Stomach (tissue), 9 donors: ENCODE results near the gene MXD4. TPM values are rescaled to one million over a fixed set of nuclear protein-coding genes. Genes with fewer than 3 reads are reported as not detected.

ENCODE experiments used
- DNase-seq, 2 donors: peaks; one replicate each; pipeline versions ENCODE4 v3.0.0 to v3.0.0-alpha.2; 2013 to 2019
- H3K27ac ChIP-seq, 5 donors: fragments of 200-600 bp in 4 of 5; sonication (generic) in 4 of 5; one replicate each; pipeline ENCODE4 v1.5.1; 2013 to 2019; ENCODE audit warnings: mild to moderate bottlenecking in 1 of 5, moderate library complexity in 1 of 5
- H3K27me3 ChIP-seq, 3 donors: fragments of 200-600 bp; sonication (generic); one replicate each; pipeline ENCODE4 v1.5.1; 2017 to 2019; ENCODE audit warnings: mixed run types in 1 of 3
- H3K36me3 ChIP-seq, 4 donors: fragments of 200-600 bp; sonication (generic); 1 replicate in 3 of 4; 2 replicates in 1 of 4; pipeline ENCODE4 v1.5.1; 2016 to 2019
- H3K4me1 ChIP-seq, 4 donors: fragments of 200-600 bp; sonication (generic); one replicate each; pipeline ENCODE4 v1.5.1; 2016 to 2019
- H3K4me3 ChIP-seq, 4 donors: fragments of 200-600 bp; sonication (generic) in 3 of 4; one replicate each; pipeline ENCODE4 v1.5.1; 2016 to 2019; ENCODE audit warnings: mild to moderate bottlenecking in 1 of 4
- H3K9me3 ChIP-seq, 4 donors: fragments of 200-600 bp; sonication (generic); one replicate each; pipeline ENCODE4 v1.5.1; 2016 to 2019
- EP300 ChIP-seq: sonication (generic); formaldehyde crosslinking; IDR thresholded peaks from one replicate; pipeline ENCODE4 v1.6.1; 2017; ENCODE audit warnings: antibody characterized with exemption
- POLR2A ChIP-seq, 4 donors: fragments of 450-650 bp; IDR thresholded peaks; one replicate each; pipeline ENCODE4 v1.6.1; 2016; ENCODE audit warnings: antibody characterized with exemption in 4 of 4, control low read depth in 2 of 4, mild to moderate bottlenecking in 1 of 4, moderate library complexity in 1 of 4
- POLR2AphosphoS5 ChIP-seq, 3 donors: sonication (generic); formaldehyde crosslinking; IDR thresholded peaks; one replicate each; pipeline ENCODE4 v1.6.1; 2016; ENCODE audit warnings: antibody characterized with exemption in 3 of 3
- WGBS, 5 donors: extraction: QIAGEN DNeasy Blood & Tissue Kit in 3 of 5; methylation state at CpG; one replicate each; pipeline versions ENCODE4 v1.1.5 to v1.1.7; 2013 to 2018; 5-methylcytosine and 5-hydroxymethylcytosine counted together
- intact Hi-C: fragments of 100-400 bp; cut with DNase I; formaldehyde crosslinking; loops from one replicate; pipeline ENCODE4 v1.15.1; 2023; ENCODE audit warnings: low total_unique reads
- polyA plus RNA-seq, 3 donors: library from polyadenylated mRNA; stranded (reverse); fragments of 200-250 nt; gene quantifications; one replicate each; pipeline ENCODE4 v1.2.3, GENCODE V29; 2013
- total RNA-seq, 5 donors: library from RNA; depleted of rRNA; stranded (reverse); fragments of >200 nt; gene quantifications; one replicate each; pipeline versions ENCODE4 v1.1.0 to v1.2.3, GENCODE V29; 2014 to 2016
- TF ChIP-seq, protein P1 (sequence below), 7 experiments: fragments of 450-650 bp in 4 of 7; fragments of 200-600 bp in 3 of 7; sonication (generic) in 3 of 7; IDR thresholded peaks; one replicate each; pipeline ENCODE4 v1.5.1; 2016 to 2019; ENCODE audit warnings: antibody characterized with exemption in 7 of 7, control low read depth in 2 of 7, mild to moderate bottlenecking in 1 of 7
- donor health status: healthy with polysubstance abuse.
- donor health status: Bipolar disorder and iron deficiency.
- donor health status: healthy.

Gene MXD4
- total and polyA plus RNA-seq, 8 donors = 19.1 to 114 (median 46.8) TPM

DNA sequence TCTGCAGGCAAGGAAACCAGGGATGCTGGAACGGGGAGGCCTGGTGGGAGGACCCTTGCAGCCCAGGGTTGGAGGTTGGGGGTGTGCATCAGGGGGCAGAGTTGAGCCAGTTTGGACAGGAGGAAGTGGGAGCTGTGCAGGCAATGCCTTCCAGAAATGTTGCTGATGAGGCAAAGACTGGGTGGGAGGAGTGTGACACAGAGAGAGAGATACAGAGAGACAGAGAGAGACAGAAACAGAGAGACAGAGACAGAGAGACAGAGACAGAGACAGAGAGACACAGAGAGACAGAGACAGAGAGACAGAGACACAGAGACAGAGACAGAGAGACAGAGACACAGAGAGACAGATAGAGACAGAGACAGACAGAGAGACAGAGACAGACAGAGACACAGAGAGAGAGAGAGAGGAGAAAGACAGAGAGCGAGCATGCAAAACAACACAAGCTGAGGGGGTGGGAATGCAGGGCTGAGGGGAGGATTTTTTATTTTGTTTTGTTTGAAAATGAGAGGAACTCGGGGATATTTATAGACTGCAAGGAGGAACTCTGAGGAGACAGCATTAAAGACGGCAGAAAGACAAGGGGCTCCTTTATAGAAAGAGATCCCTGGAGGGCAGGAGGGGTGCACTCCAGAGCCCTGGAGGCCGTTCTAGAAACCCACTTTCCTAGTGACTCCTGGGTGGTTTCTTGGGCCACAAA lies 18.1 kb downstream of the MXD4 start:
- Histone ChIP-seq H3K36me3 (peaks cover 8 to 23% (median 20%) of the 10 kb centered on the region in 4 donors), H3K4me3 (no peak overlapping the region), H3K9me3 (no peaks in the 10 kb centered on the region), H3K27ac (peak overlapping the region in 3 of 5 donors; percentile 54 to 88 (median 86)), H3K4me1 (peaks cover 14 to 70% (median 41%) of the 10 kb centered on the region in 4 donors), H3K27me3 (no peaks in the 10 kb centered on the region)
- DNase-seq = peak; percentile 31 to 72
- intact Hi-C loops = loop anchor here (10.0 kb wide), 1 partner anchor 171 kb away; the partner anchor contains the start of genes CFAP99 and ZFYVE28
- TF ChIP-seq POLR2A (IDR thresholded peaks at IDR 0.05) = no peak
- TF ChIP-seq, protein P1, sequence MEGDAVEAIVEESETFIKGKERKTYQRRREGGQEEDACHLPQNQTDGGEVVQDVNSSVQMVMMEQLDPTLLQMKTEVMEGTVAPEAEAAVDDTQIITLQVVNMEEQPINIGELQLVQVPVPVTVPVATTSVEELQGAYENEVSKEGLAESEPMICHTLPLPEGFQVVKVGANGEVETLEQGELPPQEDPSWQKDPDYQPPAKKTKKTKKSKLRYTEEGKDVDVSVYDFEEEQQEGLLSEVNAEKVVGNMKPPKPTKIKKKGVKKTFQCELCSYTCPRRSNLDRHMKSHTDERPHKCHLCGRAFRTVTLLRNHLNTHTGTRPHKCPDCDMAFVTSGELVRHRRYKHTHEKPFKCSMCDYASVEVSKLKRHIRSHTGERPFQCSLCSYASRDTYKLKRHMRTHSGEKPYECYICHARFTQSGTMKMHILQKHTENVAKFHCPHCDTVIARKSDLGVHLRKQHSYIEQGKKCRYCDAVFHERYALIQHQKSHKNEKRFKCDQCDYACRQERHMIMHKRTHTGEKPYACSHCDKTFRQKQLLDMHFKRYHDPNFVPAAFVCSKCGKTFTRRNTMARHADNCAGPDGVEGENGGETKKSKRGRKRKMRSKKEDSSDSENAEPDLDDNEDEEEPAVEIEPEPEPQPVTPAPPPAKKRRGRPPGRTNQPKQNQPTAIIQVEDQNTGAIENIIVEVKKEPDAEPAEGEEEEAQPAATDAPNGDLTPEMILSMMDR (IDR thresholded peaks at IDR 0.05) = peak in 1 of 7 experiments; percentile 8
- 33 to 54% (median 45%) methylated on average over 5 of the region's 5 CpGs for WGBS, 5 donors

DNA sequence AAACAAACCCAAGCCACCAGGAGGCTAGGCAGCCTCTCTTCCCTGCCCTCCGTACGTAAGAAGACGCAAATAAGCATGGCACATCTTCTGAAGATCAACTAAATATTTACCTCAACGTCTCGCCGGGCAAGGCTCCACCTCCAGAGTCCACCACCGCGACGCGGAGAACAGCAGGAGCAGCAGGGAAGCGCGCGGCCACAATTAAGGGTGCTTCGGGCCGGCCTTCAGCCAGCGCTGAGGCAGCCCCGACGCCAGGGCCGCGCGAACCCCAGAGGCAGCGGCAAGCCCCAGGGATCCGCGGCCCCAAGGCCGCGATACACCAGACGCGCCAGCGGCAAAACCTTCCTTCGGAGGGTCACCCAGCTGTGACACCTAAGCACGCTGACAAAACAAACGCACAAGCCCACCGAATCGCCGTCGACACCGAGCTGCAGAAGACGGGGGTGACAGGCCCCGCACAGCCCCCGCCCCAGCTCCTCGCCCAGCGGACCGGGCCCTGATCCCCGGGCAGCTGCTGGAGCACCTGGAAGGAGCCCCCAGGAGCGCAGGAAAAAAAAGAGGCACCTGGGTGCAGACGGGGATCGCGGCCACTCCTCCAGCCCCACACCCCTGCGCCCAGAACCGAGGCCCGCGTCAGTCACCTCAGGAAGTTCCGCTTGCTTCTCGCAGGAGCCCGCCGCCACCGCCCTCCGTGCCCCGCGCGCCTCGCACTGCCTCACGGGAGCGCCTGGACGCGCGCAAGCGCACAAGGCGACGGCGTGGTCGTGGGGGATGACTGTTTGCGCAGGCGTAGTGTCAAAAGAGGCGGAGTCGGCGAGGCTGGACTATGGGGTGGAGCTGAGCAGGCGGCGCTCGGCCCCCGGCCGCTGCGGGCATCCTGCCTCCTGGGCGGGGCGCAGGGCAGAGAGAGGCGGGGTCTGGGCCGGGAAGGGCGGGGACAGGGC lies 20.2 kb downstream of the MXD4 start, which contains the start of the genes HAUS3 and POLN:
HAUS3 (minus strand) TSS at position 712 of the 944 bp plus-strand sequence. CDS start 1,175 bp downstream, outside the sequence.
POLN (minus strand) TSS at position 712 of the 944 bp plus-strand sequence. CDS start 12,890 bp downstream, outside the sequence.
- WGBS, 5 donors = 0 to 2% (median 1%) methylated on average over 51 to 88 of the region's 88 CpGs
- TF ChIP-seq EP300 (no peak), POLR2A (IDR thresholded peaks at IDR 0.05) (peak in 1 of 4 donors; percentile 48), POLR2AphosphoS5 (IDR thresholded peaks at IDR 0.05) (peak; percentile 92 to 99 (median 97))
- TF ChIP-seq, protein P1 (IDR thresholded peaks at IDR 0.05) = no peak
- intact Hi-C loops = loop anchor here (10.0 kb wide), 1 partner anchor 173 kb away; the partner anchor contains the start of genes CFAP99 and ZFYVE28
- H3K27me3 ChIP-seq = no peaks in the 10 kb centered on the region
- H3K36me3 ChIP-seq = peaks cover 0 to 11% (median 9%) of the 10 kb centered on the region in 4 donors
- no peaks in the 10 kb centered on the region for H3K9me3 ChIP-seq
- H3K4me3 ChIP-seq = peak within 1 kb of the TSS; percentile 69 to 97 (median 93)
- peaks cover 14 to 91% (median 51%) of the 10 kb centered on the region in 4 donors for H3K4me1 ChIP-seq
- H3K27ac ChIP-seq = peak within 1 kb of the TSS; percentile 83 to 89 (median 86)
- peak; percentile 99 for DNase-seq

DNA sequence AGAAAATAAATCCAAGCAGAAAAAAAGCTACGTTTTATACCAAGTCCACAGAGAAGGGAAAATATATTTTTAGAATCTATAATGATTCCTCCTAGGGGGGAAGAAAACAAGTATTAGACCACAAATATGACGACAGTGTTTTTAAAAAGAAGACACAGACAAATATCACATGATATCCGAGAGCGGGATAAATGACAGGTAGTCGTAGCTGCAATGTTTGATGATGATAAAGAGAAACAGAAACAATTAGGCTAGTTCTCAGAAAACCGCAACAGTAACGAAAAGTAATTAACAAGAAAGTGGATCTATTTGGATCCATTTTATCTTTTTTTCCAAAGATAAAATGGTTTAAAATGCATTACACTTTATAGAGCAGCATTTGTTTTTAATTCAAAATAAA lies 20.9 kb downstream of the MXD4 start:
- WGBS, 5 donors = 3 to 4% (median 3%) methylated on average over 7 of the region's 7 CpGs
- DNase-seq = peak in 1 of 2 donors; percentile 1
- intact Hi-C loops = loop anchor here (10.0 kb wide), 1 partner anchor 174 kb away; the partner anchor contains the start of genes CFAP99 and ZFYVE28
- TF ChIP-seq, protein P1 (IDR thresholded peaks at IDR 0.05) = no peak
- TF ChIP-seq EP300 (no peak), POLR2A (IDR thresholded peaks at IDR 0.05) (no peak), POLR2AphosphoS5 (IDR thresholded peaks at IDR 0.05) (no peak)
- peak overlapping the region; percentile 69 to 97 (median 93) for H3K4me3 ChIP-seq
- H3K4me1 ChIP-seq = peaks cover 14 to 85% (median 52%) of the 10 kb centered on the region in 4 donors
- H3K9me3 ChIP-seq = no peaks in the 10 kb centered on the region
- peak overlapping the region in 4 of 5 donors; percentile 83 to 89 (median 87) for H3K27ac ChIP-seq
- H3K27me3 ChIP-seq = no peaks in the 10 kb centered on the region
- H3K36me3 ChIP-seq = peaks cover 0 to 17% (median 13%) of the 10 kb centered on the region in 4 donors
